PC-9 (cell line): ENCODE data around the gene ANKRD35.

Experiments used
- EZH2 ChIP-seq: fragments of 200-600 bp; sonication (generic); IDR thresholded peaks from 2 replicates; pipeline ENCODE4 v1.8.0; 2017; ENCODE audit warnings: antibody characterized with exemption, low read depth
- TF ChIP-seq, protein P1 (sequence below): fragments of 200-600 bp; sonication (generic); conservative IDR thresholded peaks from 2 replicates; pipeline ENCODE4 v1.6.1; 2017; ENCODE audit warnings: mixed run types, antibody characterized with exemption, mild to moderate bottlenecking, moderate library complexity

GRCh38 chr1:145857170-145857569, 28.5 kb downstream of the ANKRD35 start:
- TF ChIP-seq, protein P1, sequence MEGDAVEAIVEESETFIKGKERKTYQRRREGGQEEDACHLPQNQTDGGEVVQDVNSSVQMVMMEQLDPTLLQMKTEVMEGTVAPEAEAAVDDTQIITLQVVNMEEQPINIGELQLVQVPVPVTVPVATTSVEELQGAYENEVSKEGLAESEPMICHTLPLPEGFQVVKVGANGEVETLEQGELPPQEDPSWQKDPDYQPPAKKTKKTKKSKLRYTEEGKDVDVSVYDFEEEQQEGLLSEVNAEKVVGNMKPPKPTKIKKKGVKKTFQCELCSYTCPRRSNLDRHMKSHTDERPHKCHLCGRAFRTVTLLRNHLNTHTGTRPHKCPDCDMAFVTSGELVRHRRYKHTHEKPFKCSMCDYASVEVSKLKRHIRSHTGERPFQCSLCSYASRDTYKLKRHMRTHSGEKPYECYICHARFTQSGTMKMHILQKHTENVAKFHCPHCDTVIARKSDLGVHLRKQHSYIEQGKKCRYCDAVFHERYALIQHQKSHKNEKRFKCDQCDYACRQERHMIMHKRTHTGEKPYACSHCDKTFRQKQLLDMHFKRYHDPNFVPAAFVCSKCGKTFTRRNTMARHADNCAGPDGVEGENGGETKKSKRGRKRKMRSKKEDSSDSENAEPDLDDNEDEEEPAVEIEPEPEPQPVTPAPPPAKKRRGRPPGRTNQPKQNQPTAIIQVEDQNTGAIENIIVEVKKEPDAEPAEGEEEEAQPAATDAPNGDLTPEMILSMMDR, result no peak
- no peak for TF ChIP-seq EZH2
